Endothelial cell of umbilical vein (primary cell): Measurements from ENCODE around the gene DLGAP1. TPM values are rescaled to one million over a fixed set of nuclear protein-coding genes. Genes with fewer than 3 reads are reported as not detected.

Source experiments
- BruUV-seq: library from RNA; stranded (reverse); fragments of 400-500 nt; replicated peaks from 2 replicates; lab custom pipeline; 2021; lab: Mats Ljungman, UMichigan
- CTCF ChIA-PET: fragments of 300-600, 350-600 bp; sonication (Branson Sonifier 250); formaldehyde crosslinking; loops from one replicate; lab custom pipeline; 2021; ENCODE audit warnings: antibody characterized with exemption, inconsistent platforms; lab: Charles Lee
- POLR2A ChIA-PET: fragments of 300-600, 350-600 bp; sonication (Branson Sonifier 250); formaldehyde crosslinking; loops from one replicate; lab custom pipeline; 2021; ENCODE audit warnings: antibody characterized with exemption, inconsistent platforms; lab: Charles Lee
- DNase-seq: peaks from one replicate; pipeline ENCODE4 v3.0.0-alpha.2; 2011; ENCODE audit warnings: low read depth, low spot score
- FAIRE-seq: peaks from 2 replicates; lab custom pipeline; 2011; peaks lifted over from hg19 to GRCh38; lab: Jason Lieb, UNC
- H2AFZ ChIP-seq: 2 replicates; pipeline ENCODE4 v1.6.0; 2012; ENCODE audit warnings: low read depth, low read length, control low read depth, inconsistent platforms
- H3K27ac ChIP-seq: 2 replicates; pipeline ENCODE4 v1.5.1; 2011; ENCODE audit warnings: low read depth, mild to moderate bottlenecking, control low read depth, low read length, moderate library complexity; ENCODE audit not compliant: insufficient read depth
- H3K27me3 ChIP-seq, 2 experiments: 2 replicates each; pipeline versions ENCODE4 v1.6.0 to v1.6.1; 2011; ENCODE audit warnings: low read length in 2 of 2, mixed read lengths in 1 of 2; ENCODE audit not compliant: control insufficient read depth in 2 of 2, insufficient read depth in 2 of 2
- H3K36me3 ChIP-seq, 2 experiments: 2 replicates in 1 of 2; 3 replicates in 1 of 2; pipeline ENCODE4 v1.5.1; 2011; ENCODE audit warnings: low read length in 2 of 2, mild to moderate bottlenecking in 1 of 2, moderate library complexity in 1 of 2; ENCODE audit not compliant: control insufficient read depth in 2 of 2, insufficient read depth in 2 of 2; ENCODE audit errors: extremely low read depth in 1 of 2
- H3K4me1 ChIP-seq: 3 replicates; pipeline ENCODE4 v1.5.1; 2011; ENCODE audit warnings: mild to moderate bottlenecking, low read length; ENCODE audit not compliant: control insufficient read depth, insufficient read depth; ENCODE audit errors: extremely low read depth
- H3K4me2 ChIP-seq: 2 replicates; pipeline ENCODE4 v1.6.1; 2011; ENCODE audit warnings: low read length, control low read depth, mixed read lengths; ENCODE audit not compliant: insufficient read depth
- H3K4me3 ChIP-seq, 3 experiments: fragments of 200-600 bp in 1 of 3; sonication (generic), shearing (Covaris generic) in 1 of 3; replicated peaks in 1 of 3; 2 replicates each; pipeline ENCODE4 v1.5.1; 2011 to 2016; ENCODE audit warnings: control low read depth in 3 of 3, low read length in 3 of 3, mild to moderate bottlenecking in 2 of 3, inconsistent platforms in 1 of 3, low read depth in 1 of 3, moderate library complexity in 1 of 3; ENCODE audit not compliant: insufficient read depth in 1 of 3
- H3K79me2 ChIP-seq: 2 replicates; pipeline ENCODE4 v1.6.0; 2012; ENCODE audit warnings: low read length, inconsistent platforms; ENCODE audit not compliant: control insufficient read depth, insufficient read depth
- H3K9ac ChIP-seq: replicated peaks from 2 replicates; pipeline ENCODE3; 2011; ENCODE audit warnings: low read length, control low read depth; ENCODE audit not compliant: insufficient read depth; ENCODE audit errors: extremely low read depth
- H3K9me1 ChIP-seq: replicated peaks from 3 replicates; pipeline ENCODE4 v1.6.0; 2011; ENCODE audit warnings: mild to moderate bottlenecking, low read length; ENCODE audit not compliant: control insufficient read depth, insufficient read depth; ENCODE audit errors: extremely low read depth
- H3K9me3 ChIP-seq: replicated peaks from 2 replicates; pipeline ENCODE4 v1.5.1; 2012; ENCODE audit warnings: low read length, inconsistent platforms; ENCODE audit not compliant: control insufficient read depth, insufficient read depth
- H4K20me1 ChIP-seq: replicated peaks from 2 replicates; pipeline ENCODE3; 2011; ENCODE audit warnings: mild to moderate bottlenecking, low read length; ENCODE audit not compliant: control insufficient read depth, insufficient read depth; ENCODE audit errors: extremely low read depth
- EZH2 ChIP-seq: IDR thresholded peaks from 2 replicates; pipeline ENCODE4 v1.6.1; 2012; ENCODE audit warnings: borderline replicate concordance, low read depth, mild to moderate bottlenecking, moderate library complexity, low read length, inconsistent platforms; ENCODE audit not compliant: severe bottlenecking
- FOS ChIP-seq: IDR thresholded peaks from 2 replicates; pipeline ENCODE4 v1.6.1; 2011; ENCODE audit warnings: mild to moderate bottlenecking, low read length, moderate library complexity, borderline replicate concordance; ENCODE audit not compliant: insufficient read depth
- GATA2 ChIP-seq: IDR thresholded peaks from 2 replicates; pipeline ENCODE4 v1.7.0; 2011; ENCODE audit warnings: low read depth, mild to moderate bottlenecking, moderate library complexity, mixed read lengths, low read length; ENCODE audit not compliant: insufficient read length, insufficient read depth
- JUN ChIP-seq: IDR thresholded peaks from 2 replicates; pipeline ENCODE4 v1.6.1; 2011; ENCODE audit warnings: borderline replicate concordance, low read depth; ENCODE audit not compliant: insufficient read length, insufficient read depth
- MYC ChIP-seq: IDR thresholded peaks from one replicate; pipeline ENCODE4 v1.6.1; 2011; ENCODE audit warnings: mild to moderate bottlenecking, low read depth, low read length
- POLR2A ChIP-seq: IDR thresholded peaks from 2 replicates; pipeline ENCODE4 v1.6.1; 2012; ENCODE audit warnings: low read depth, mild to moderate bottlenecking, control low read depth, low read length
- POLR2AphosphoS5 ChIP-seq: IDR thresholded peaks from 2 replicates; pipeline ENCODE4 v1.6.1; 2012; ENCODE audit warnings: low read depth, mild to moderate bottlenecking, control low read depth, low read length, moderate library complexity; ENCODE audit not compliant: insufficient read depth
- dilution Hi-C: fragments of 300-500 bp; cut with MboI; formaldehyde crosslinking; loops from one replicate; pipeline ENCODE4 v1.15.0; 2019; ENCODE audit warnings: low sequenced_read_pairs; ENCODE audit not compliant: extremely low pct_ligation_motif_present
- intact Hi-C: fragments of 100-400 bp; cut with micrococcal nuclease; formaldehyde crosslinking; loops from one replicate; pipeline ENCODE4 v1.10.0; 2022
- polyA plus RNA-seq, 4 experiments: library from polyadenylated mRNA; depleted of rRNA in 3 of 4; stranded (reverse) in 3 of 4; unstranded in 1 of 4; fragments of >200 nt; gene quantifications; 2 replicates each; pipeline versions ENCODE4 v1.2.1 to v1.2.3, GENCODE V29; 2011 to 2012; ENCODE audit warnings: missing spikeins in 1 of 4
- total RNA-seq: library from RNA; stranded (reverse); gene quantifications from 2 replicates; pipeline ENCODE4 v1.2.3, GENCODE V29; 2021
- TF ChIP-seq, protein P1 (sequence below): IDR thresholded peaks from 2 replicates; pipeline ENCODE4 v1.6.1; 2011; ENCODE audit not compliant: insufficient read depth, insufficient read length

Gene DLGAP1
- total and polyA plus RNA-seq, 2 donors (not counting 3 experiments of a cell fraction or from before 2014, with no cell fraction given) = 0.04 TPM; not detected in 1

GRCh38 chr18:3727274-3727673 is 727.8 kb downstream of the DLGAP1 start:
- Histone ChIP-seq H3K9me3 (no peaks in the 10 kb centered on the region), H3K9ac (no peak overlapping the region), H3K4me2 (no peak overlapping the region), H3K79me2 (no peaks in the 10 kb centered on the region), H3K4me1 (peaks cover 9% of the 10 kb centered on the region), H3K27ac (no peak overlapping the region), H3K9me1 (no peaks in the 10 kb centered on the region), H3K27me3 (no peaks in the 10 kb centered on the region), H3K36me3 (no peaks in the 10 kb centered on the region), H3K4me3 (no peak overlapping the region), H4K20me1 (no peaks in the 10 kb centered on the region), H2AFZ (peak overlapping the region; percentile 29)
- DNase-seq (no peak), FAIRE-seq (peak; percentile 12)
- dilution Hi-C loops = no loop called here
- no TSS peak for BruUV-seq
- TF ChIP-seq POLR2AphosphoS5 = no peak
- no peak for TF ChIP-seq POLR2A
- peak; percentile 63 for TF ChIP-seq GATA2
- peak; percentile 37 for TF ChIP-seq FOS
- CTCF ChIA-PET = interaction anchor here (1.0 kb wide), 1 partner anchor 143 kb away, joined by 3 read pairs; no protein-coding TSS in a partner anchor
- POLR2A ChIA-PET = no interaction called here
- intact Hi-C loops = no loop called here

GRCh38 chr18:3726238-3726951 is 728.7 kb downstream of the DLGAP1 start:
- TF ChIP-seq EZH2 (no peak), FOS (no peak), POLR2A (no peak), MYC (no peak), GATA2 (no peak), JUN (no peak), POLR2AphosphoS5 (no peak)
- TF ChIP-seq, protein P1, sequence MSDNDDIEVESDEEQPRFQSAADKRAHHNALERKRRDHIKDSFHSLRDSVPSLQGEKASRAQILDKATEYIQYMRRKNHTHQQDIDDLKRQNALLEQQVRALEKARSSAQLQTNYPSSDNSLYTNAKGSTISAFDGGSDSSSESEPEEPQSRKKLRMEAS = no peak
- dilution Hi-C loops = no loop called here
- no peaks in the 10 kb centered on the region for H3K79me2 ChIP-seq
- no peak overlapping the region for H3K4me3 ChIP-seq
- no TSS peak for BruUV-seq
- H3K9me1 ChIP-seq = no peaks in the 10 kb centered on the region
- no peak for DNase-seq
- H4K20me1 ChIP-seq = no peaks in the 10 kb centered on the region
- no peak overlapping the region for H3K9ac ChIP-seq
- H3K4me1 ChIP-seq = peaks cover 9% of the 10 kb centered on the region
- no peaks in the 10 kb centered on the region for H3K27me3 ChIP-seq
- H2AFZ ChIP-seq = no peak overlapping the region
- POLR2A ChIA-PET = no interaction called here
- H3K9me3 ChIP-seq = no peaks in the 10 kb centered on the region
- no peaks in the 10 kb centered on the region for H3K36me3 ChIP-seq
- CTCF ChIA-PET = no interaction called here
- intact Hi-C loops = no loop called here
- no peak overlapping the region for H3K27ac ChIP-seq
- FAIRE-seq = no peak
- no peak overlapping the region for H3K4me2 ChIP-seq
